DMS79 treated with DMSO at 0.1 percent for 48 hours (cell line): ENCODE data around the gene CTNNA3.

Source experiments
- DNase-seq: peaks from one replicate; lab custom pipeline; 2025; lab: John Stamatoyannopoulos, UW

Gene CTNNA3

GRCh38 chr10:67665491-67665890 lies 30.5 kb downstream of the CTNNA3 start:
- DNase-seq, result no peak

- DNase-seq, result no peak
Measured at GRCh38 chr10:67664942-67665341, 31.1 kb downstream of the CTNNA3 start.

- DNase-seq, result no peak
Measured at GRCh38 chr10:67663449-67664087, 32.4 kb downstream of the CTNNA3 start.

- no peak for DNase-seq
Measured at GRCh38 chr10:67662415-67662814, 33.6 kb downstream of the CTNNA3 start.

DNA sequence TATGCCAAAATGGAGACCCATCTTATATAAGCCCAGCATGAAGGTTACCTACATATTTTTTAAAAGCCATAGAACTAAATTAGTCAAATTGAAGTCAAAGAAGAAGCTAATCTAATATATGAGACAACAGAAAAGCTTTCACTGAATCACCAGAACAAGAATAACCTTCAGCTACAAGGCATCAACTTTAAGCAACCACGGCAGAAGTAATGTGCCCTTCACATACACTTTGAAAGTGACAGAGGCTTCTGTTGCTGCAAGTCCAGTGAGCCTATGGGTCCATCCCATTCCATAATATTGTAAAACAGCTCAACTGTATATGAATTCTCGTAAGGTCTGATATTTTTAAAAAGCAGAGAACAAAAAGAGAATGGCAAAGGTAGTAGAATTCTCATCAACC lies 36.5 kb downstream of the CTNNA3 start:
- DNase-seq, result no peak

DNA sequence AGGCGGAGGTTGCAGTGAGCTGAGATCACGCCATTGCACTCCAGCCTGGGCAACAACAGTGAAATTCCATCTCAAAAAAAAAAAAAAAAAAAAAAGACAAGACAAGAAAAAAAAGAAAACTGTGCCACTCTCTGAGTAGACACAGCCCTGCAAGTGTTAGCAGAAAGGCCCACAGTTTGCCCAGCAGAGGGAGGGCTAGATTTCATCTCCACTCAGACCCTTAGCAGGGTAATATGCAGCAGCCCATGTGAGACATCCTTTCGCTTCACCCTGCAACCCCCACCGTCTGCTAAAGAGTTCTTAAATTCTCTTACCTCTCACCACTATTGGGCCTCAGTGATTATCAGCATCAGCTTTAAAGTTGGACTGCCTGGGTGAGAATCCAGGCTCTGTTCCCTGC lies 38.2 kb downstream of the CTNNA3 start:
- DNase-seq, result no peak

GRCh38 chr10:67650558-67650957 lies 45.4 kb downstream of the CTNNA3 start:
- no peak for DNase-seq

GRCh38 chr10:67648613-67649229 lies 47.3 kb downstream of the CTNNA3 start:
- no peak for DNase-seq

GRCh38 chr10:67630904-67631303 lies 65.1 kb downstream of the CTNNA3 start:
- DNase-seq, result no peak

DNA sequence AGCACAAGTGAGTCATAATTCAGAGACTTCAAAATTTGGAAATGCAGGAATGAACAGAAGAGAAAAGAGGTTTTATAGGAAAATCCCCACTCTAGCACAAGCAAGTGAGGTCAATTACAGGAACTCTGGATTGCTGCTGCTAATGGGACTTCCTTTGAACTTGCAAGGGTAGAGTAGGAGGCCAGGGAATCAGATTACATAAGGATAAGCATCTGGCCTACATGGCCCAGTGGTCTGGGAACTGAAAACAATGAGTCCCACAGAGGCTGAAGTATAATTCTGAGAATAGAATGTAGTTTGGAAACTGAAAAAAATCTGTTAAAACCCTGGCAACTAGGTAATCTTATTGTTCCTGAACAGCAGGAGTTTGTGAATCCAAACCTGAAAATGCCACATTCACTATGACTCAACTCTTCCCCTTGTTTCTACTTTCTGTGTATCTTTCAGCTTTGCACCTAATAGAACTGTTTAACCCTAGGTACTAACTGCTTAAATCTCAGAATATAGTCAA lies 66.5 kb downstream of the CTNNA3 start:
- DNase-seq, result no peak

- DNase-seq, result no peak
Measured at GRCh38 chr10:67622984-67623383, 73.0 kb downstream of the CTNNA3 start.

DNA sequence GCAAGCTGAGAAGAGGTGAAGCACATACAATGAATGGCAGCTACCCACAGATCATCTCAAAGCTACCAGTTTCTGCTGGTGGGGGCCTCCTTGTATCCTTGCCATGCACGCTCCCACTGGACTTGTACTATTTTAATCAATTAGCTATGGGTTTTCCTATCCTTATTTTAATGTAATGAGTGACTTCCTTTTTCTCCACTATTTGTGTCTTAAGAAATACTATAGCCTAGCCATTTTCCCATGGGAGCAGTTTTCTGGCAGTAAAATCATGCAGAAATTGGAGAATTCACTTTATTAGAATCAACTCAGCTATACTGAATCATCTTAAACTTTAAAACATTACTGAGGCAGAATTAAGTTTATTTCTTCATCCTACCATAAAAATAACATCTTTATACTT lies 73.5 kb downstream of the CTNNA3 start:
- DNase-seq, result no peak

GRCh38 chr10:67621834-67622233 lies 74.2 kb downstream of the CTNNA3 start:
- no peak for DNase-seq

DNA sequence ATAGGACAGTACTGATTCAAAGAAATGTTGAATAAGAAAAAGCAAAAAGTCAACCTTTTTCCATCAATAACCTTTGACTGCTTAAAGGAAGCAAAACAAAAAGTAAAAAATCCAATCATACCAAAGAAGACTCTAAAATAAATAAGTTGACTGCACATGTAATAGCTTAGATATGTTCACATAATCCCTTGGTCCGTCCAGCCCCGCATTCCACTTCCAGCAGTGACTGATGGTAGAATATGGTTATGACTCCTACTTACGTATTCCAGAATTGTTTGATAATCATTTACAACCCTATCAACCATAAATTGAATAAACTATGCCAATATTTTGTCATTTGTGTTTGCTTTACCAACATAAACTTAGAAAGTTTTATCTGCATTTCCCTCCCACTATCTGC lies 77.9 kb downstream of the CTNNA3 start:
- no peak for DNase-seq

DNA sequence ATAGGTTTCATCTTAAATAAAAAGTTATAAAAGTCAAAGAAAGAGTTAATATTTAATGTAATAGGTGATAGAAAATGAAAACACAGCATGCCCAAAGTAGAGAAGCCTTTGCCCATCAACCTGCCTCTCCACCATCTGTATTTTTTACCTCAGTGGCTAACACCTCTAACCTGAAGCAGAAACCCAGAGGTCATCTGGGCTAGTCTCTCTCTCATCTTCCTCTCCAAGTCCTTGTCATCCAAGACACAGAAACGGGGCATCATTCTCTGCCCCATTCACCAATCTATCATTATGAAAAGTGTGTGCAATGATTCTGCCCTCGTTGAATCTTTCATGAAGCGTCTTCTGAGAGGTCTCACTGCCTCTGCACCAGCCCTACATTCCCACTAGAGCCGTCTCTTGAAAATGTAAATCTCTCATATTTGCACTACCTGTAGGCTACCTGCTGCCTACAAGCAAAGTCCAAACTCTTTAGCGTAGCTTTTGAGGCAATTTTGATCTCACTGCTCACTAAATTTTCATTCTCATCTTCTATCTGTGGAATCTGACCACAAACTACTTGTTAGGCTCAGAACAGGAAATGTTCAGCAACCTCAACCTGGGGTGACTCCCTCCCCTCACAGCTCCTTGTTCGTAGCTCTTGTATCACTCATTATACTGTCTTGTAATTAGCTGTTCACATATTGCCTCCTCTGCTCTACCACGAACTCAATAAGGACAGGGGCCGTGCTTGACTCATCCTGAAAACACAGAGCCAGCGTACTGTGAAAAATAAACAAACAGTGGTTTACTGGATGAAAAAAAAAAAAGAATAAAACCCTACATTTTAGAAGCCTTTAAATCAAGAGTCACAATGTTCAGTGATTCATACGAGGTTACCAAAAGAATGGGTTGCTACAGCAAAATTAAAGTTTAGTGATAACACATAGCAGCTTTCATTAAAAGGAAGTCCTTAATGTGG lies 83.1 kb downstream of the CTNNA3 start:
- no peak for DNase-seq

DNA sequence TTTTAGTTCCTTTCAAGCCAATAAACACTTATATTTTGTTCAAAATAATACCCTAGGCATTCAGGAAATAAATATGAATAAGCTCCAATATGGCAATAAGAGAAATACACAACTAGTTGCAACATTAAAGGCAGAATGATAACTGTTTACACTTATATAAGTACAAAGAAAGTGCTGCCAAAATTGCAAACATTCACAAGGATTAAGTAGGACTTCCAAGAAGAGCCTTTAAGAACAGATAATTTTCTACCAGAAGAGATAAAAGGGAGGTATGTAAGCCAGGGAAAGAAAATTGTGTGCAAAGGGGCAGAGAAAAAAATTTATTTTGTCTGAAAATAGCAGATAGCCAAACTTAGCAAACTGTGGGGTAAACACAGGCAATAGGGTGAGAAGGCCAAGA lies 83.8 kb downstream of the CTNNA3 start:
- DNase-seq, result no peak

DNA sequence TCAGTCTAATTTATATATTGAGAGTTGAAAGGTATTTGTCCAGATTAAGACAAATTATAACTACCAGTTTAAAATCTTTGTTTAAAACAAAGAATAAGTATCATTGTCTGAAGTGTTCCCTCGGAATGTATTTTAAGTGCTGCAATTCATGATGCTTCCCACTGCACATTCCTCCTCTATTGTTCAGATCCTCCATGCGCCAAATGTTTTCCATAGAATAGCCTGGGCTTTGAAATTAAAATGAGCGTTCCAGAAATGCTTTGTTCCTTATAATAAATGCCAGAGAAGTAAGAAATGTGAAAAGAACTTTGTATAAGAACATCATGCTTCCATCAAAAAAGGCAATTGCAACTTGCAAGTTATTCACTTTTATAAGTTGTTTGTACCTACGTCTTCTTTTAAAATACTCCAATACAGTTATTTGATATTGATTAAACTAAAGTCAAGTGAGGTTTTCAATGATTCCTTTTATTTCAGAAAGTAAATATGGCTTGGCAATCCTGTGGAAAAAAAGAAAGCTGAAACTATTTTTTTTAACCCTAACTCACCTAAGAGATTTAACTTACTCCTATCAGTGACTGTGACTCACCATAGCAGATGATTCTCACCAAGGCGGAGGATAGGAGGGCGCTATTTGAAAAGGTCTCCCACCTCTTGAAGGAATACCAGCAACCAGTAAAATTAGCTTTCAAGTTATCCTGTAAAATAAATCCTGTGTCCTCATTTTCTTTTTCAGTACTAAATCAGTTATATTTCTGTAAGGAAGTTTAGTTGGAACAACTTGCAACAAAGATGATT lies 85.8 kb downstream of the CTNNA3 start:
- DNase-seq, result no peak

- no peak for DNase-seq
Measured at GRCh38 chr10:67608001-67608400, 88.0 kb downstream of the CTNNA3 start.

- no peak for DNase-seq
Measured at GRCh38 chr10:67607472-67607871, 88.5 kb downstream of the CTNNA3 start.

- no peak for DNase-seq
Measured at GRCh38 chr10:67606572-67606971, 89.4 kb downstream of the CTNNA3 start.

- no peak for DNase-seq
Measured at GRCh38 chr10:67603701-67604100, 92.3 kb downstream of the CTNNA3 start.

GRCh38 chr10:67603086-67603485 lies 92.9 kb downstream of the CTNNA3 start:
- DNase-seq, result no peak
